ENCODE measurements around the gene AFAP1L1. TPM values are rescaled to one million over a fixed set of nuclear protein-coding genes. Genes with fewer than 3 reads are reported as not detected.

The AFAP1L1 gene
- polyA plus RNA-seq, 1 experiment = 1.8 TPM

DNA sequence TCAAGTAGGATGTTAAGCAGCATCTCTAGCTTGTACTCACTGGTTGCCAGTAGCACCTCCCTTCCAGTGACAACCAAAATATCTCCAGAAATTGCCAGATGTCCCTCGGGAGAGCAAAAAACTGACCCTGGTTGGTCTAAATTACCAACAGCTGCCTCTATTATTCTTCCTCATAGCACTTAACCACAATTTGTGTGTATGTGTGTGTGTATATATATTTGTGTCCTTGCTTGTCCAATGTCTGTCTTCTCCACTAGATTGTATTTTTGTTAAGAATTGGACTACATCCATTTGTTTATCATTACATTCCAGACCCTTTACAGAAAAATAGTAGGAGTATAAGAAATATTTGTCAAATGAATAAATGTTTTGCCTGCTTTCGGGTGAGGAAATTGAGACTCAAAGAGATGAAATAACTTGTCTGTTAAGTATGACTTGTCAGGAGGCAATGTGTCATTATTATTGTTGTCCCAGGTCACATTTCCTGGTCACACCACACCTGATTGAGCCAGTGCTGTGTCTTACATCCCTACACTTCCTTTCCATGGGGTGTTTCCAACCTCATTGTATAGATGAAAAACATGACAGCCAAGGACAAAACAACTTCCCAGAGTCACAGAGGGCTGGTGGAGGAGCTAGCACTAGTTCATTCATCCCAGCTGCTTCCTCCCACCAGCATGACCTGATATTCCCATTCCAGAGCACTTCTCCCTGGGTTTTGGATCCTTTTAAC lies 62.2 kb downstream of the AFAP1L1 start:
- POLR2A ChIA-PET = no interaction called here
- CTCF ChIA-PET = interaction anchor here (1.2 to 2.0 kb wide), 3 partner anchors 8 to 38 kb away, joined by 3 to 9 read pairs (median 6); no protein-coding TSS in a partner anchor
- TF ChIP-seq, protein P1, sequence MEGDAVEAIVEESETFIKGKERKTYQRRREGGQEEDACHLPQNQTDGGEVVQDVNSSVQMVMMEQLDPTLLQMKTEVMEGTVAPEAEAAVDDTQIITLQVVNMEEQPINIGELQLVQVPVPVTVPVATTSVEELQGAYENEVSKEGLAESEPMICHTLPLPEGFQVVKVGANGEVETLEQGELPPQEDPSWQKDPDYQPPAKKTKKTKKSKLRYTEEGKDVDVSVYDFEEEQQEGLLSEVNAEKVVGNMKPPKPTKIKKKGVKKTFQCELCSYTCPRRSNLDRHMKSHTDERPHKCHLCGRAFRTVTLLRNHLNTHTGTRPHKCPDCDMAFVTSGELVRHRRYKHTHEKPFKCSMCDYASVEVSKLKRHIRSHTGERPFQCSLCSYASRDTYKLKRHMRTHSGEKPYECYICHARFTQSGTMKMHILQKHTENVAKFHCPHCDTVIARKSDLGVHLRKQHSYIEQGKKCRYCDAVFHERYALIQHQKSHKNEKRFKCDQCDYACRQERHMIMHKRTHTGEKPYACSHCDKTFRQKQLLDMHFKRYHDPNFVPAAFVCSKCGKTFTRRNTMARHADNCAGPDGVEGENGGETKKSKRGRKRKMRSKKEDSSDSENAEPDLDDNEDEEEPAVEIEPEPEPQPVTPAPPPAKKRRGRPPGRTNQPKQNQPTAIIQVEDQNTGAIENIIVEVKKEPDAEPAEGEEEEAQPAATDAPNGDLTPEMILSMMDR (IDR thresholded peaks at IDR 0.05; ENCODE audit: low read depth, low read length) = no peak
- DNase-seq (ENCODE audit: low read depth, low spot score) = no peak
- Histone ChIP-seq H3K9me3 (ENCODE audit: control insufficient read depth, insufficient read depth, low read length) (no peaks in the 10 kb centered on the region), H3K4me3 (ENCODE audit: low read depth, low read length) (no peak overlapping the region), H3K27me3 (ENCODE audit: control insufficient read depth, insufficient read depth, low read length) (no peaks in the 10 kb centered on the region), H3K27ac (ENCODE audit: low read depth, low read length) (no peak overlapping the region)

DNA sequence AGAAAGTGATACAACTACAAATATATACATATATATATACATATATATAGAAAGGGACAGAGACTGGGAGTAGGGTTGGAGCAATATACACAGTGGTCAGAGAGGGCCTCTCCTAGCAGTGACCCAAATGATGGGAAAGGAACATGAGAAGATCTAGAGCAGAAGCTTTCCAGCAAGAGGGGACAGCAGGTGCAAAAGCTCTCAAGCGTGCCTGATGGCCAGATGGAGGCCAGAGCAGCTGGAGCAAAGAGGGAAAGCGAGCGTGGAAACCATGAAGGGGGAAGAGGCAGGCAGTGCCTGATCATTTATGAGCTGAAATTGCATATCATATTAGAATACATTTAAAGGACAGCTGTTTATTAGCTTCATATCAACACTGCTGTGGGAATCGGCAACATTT lies 66.1 kb downstream of the AFAP1L1 start:
- ChIA-PET CTCF (interaction anchor here (0.5 kb wide), 1 partner anchor 197 kb away, joined by 5 read pairs; no protein-coding TSS in a partner anchor), POLR2A (no interaction called here)
- TF ChIP-seq, protein P1 (IDR thresholded peaks at IDR 0.05; ENCODE audit: low read depth, low read length) = no peak

DNA sequence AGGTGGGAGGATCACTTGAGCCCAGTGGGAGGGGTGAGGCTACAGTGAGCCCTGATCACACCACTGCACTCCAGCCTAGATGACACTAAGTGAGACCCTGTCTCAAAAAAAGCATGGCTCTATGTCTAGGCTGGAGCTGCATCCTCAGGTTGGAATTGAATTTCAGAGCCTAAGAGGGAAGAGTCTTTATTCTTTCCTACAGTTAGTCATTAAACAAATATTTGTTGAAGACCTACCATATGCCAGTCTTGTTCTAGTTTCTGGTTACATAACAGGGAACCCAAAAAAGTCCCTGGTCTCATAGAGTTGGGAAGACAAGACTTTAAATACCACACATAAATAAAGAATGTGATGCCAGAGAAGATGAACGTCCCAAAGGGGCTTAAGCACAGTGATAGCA lies 66.7 kb downstream of the AFAP1L1 start:
- ChIA-PET POLR2A (no interaction called here), CTCF (no interaction called here)
- TF ChIP-seq, protein P1 (IDR thresholded peaks at IDR 0.05; ENCODE audit: low read depth, low read length) = no peak
- H3K4me3 ChIP-seq (ENCODE audit: low read depth, low read length) = no peak overlapping the region
- no peaks in the 10 kb centered on the region for H3K27me3 ChIP-seq (ENCODE audit: control insufficient read depth, insufficient read depth, low read length)
- DNase-seq (ENCODE audit: low read depth, low spot score) = no peak
- H3K9me3 ChIP-seq (ENCODE audit: control insufficient read depth, insufficient read depth, low read length) = no peaks in the 10 kb centered on the region
- H3K27ac ChIP-seq (ENCODE audit: low read depth, low read length) = no peak overlapping the region

More for the DNA sequence above, 66.1 kb downstream of the AFAP1L1 start:
- H3K4me3 ChIP-seq (ENCODE audit: low read depth, low read length) = no peak overlapping the region
- no peaks in the 10 kb centered on the region for H3K27me3 ChIP-seq (ENCODE audit: control insufficient read depth, insufficient read depth, low read length)
- DNase-seq (ENCODE audit: low read depth, low spot score) = no peak
- H3K9me3 ChIP-seq (ENCODE audit: control insufficient read depth, insufficient read depth, low read length) = no peaks in the 10 kb centered on the region
- no peak overlapping the region for H3K27ac ChIP-seq (ENCODE audit: low read depth, low read length)

DNA sequence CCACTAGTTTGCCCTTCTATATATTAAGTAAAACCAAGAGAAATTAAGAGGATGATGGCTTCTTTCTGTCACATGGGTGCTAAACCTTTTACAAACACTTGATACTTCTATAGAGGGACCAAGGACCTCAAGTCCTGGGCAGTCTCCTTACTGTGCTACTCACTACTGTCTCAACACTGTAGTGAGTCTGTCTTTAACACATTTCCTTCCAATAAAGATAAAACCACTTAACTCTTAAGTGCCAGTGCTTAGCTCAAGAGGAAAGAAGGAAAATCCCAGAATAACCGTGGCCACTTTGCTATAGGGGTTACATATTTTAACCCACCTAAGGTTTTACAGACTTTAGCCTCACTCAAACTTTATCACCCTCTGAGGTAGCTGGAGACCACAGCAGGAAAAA lies 69.3 kb downstream of the AFAP1L1 start:
- TF ChIP-seq, protein P1 (IDR thresholded peaks at IDR 0.05; ENCODE audit: low read depth, low read length) = no peak
- Histone ChIP-seq H3K27ac (ENCODE audit: low read depth, low read length) (no peak overlapping the region), H3K4me3 (ENCODE audit: low read depth, low read length) (no peak overlapping the region), H3K9me3 (ENCODE audit: control insufficient read depth, insufficient read depth, low read length) (no peaks in the 10 kb centered on the region), H3K27me3 (ENCODE audit: control insufficient read depth, insufficient read depth, low read length) (no peaks in the 10 kb centered on the region)
- POLR2A ChIA-PET = no interaction called here
- CTCF ChIA-PET = interaction anchor here (0.7 to 1.1 kb wide), 2 partner anchors 23 to 72 kb away, joined by 3 read pairs; no protein-coding TSS in a partner anchor
- DNase-seq (ENCODE audit: low read depth, low spot score) = no peak

DNA sequence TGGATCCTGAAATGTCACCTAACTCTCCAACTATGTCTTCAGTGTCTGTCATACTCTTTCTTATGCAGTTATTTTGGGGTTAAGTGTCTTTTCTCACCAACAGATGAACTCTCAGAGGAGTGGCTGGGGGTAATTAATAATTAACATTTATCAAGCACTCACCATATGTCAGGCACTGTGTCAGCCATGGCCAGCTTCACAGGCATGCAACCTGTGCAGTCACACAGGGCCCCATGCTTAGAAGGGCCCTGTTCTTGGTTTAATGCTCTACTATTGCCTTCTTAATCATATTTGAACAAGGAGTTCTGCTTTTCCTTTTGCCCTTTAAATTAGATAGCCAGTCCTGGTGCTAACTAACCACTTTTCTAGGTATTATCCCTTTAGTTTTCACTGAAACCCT lies 70.2 kb downstream of the AFAP1L1 start:
- no peak for DNase-seq (ENCODE audit: low read depth, low spot score)
- H3K27ac ChIP-seq (ENCODE audit: low read depth, low read length) = no peak overlapping the region
- no peak overlapping the region for H3K4me3 ChIP-seq (ENCODE audit: low read depth, low read length)
- ChIA-PET POLR2A (no interaction called here), CTCF (no interaction called here)
- H3K27me3 ChIP-seq (ENCODE audit: control insufficient read depth, insufficient read depth, low read length) = no peaks in the 10 kb centered on the region
- TF ChIP-seq, protein P1 (IDR thresholded peaks at IDR 0.05; ENCODE audit: low read depth, low read length) = no peak
- no peaks in the 10 kb centered on the region for H3K9me3 ChIP-seq (ENCODE audit: control insufficient read depth, insufficient read depth, low read length)
